ENCODE data around the gene C2CD4D. TPM values are rescaled to one million over a fixed set of nuclear protein-coding genes. Genes with fewer than 3 reads are reported as not detected.

The C2CD4D gene
- total RNA-seq, 1 experiment from 2014 or later, result 1.2 TPM

DNA sequence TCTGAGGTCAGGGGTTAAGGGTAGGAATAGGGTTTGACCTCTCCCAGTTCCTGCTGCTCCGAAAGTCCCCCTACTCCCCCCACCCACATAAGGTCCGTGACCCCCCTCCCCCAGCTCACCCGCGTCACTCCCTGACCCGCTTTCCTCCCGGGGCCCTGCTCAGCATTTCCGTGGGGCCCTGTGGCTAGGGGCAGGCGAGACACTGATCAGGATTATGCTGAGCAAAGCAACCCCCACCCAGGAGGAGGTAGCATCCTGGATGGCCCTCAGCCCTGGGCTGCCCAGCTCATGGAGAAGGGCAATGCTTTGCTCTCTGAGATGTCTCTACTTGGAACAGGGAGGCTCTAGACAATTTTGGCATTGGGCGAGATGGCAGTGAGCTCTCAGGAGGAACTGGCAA is 11.8 kb downstream of the C2CD4D start:
- H3K27ac ChIP-seq (ENCODE audit: low read length), result no peak overlapping the region
- H3K27me3 ChIP-seq (ENCODE audit: control insufficient read depth, insufficient read depth, low read length), result no peaks in the 10 kb centered on the region
- no peak overlapping the region for H3K4me3 ChIP-seq (ENCODE audit: low read depth in 2 of 2, low read length in 2 of 2)
- no peaks in the 10 kb centered on the region for H3K9me3 ChIP-seq (ENCODE audit: control insufficient read depth, insufficient read depth, low read depth, low read length)
- ChIA-PET CTCF (no interaction called here), POLR2A (no interaction called here)
- DNase-seq (ENCODE audit: low read depth, low spot score) (no peak), ATAC-seq (no peak)
- H3K36me3 ChIP-seq (ENCODE audit: control insufficient read depth, insufficient read depth, low read length), result no peaks in the 10 kb centered on the region
- H3K4me1 ChIP-seq (ENCODE audit: control insufficient read depth, insufficient read depth, low read length), result peaks cover 10% of the 10 kb centered on the region; the same call in 1 of the 2 replicates
- TF ChIP-seq POLR2AphosphoS5 (IDR thresholded peaks at IDR 0.05; ENCODE audit: low read depth, low read length), result no peak
- TF ChIP-seq SIN3A (IDR thresholded peaks at IDR 0.05; ENCODE audit: borderline replicate concordance, insufficient read depth, low read depth, low read length), result no peak
- TF ChIP-seq, protein P1, sequence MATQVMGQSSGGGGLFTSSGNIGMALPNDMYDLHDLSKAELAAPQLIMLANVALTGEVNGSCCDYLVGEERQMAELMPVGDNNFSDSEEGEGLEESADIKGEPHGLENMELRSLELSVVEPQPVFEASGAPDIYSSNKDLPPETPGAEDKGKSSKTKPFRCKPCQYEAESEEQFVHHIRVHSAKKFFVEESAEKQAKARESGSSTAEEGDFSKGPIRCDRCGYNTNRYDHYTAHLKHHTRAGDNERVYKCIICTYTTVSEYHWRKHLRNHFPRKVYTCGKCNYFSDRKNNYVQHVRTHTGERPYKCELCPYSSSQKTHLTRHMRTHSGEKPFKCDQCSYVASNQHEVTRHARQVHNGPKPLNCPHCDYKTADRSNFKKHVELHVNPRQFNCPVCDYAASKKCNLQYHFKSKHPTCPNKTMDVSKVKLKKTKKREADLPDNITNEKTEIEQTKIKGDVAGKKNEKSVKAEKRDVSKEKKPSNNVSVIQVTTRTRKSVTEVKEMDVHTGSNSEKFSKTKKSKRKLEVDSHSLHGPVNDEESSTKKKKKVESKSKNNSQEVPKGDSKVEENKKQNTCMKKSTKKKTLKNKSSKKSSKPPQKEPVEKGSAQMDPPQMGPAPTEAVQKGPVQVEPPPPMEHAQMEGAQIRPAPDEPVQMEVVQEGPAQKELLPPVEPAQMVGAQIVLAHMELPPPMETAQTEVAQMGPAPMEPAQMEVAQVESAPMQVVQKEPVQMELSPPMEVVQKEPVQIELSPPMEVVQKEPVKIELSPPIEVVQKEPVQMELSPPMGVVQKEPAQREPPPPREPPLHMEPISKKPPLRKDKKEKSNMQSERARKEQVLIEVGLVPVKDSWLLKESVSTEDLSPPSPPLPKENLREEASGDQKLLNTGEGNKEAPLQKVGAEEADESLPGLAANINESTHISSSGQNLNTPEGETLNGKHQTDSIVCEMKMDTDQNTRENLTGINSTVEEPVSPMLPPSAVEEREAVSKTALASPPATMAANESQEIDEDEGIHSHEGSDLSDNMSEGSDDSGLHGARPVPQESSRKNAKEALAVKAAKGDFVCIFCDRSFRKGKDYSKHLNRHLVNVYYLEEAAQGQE (IDR thresholded peaks at IDR 0.05; ENCODE audit: insufficient read depth in 1 of 2, low read depth in 2 of 2, low read length in 1 of 2), result no peak
- TF ChIP-seq, protein P2, sequence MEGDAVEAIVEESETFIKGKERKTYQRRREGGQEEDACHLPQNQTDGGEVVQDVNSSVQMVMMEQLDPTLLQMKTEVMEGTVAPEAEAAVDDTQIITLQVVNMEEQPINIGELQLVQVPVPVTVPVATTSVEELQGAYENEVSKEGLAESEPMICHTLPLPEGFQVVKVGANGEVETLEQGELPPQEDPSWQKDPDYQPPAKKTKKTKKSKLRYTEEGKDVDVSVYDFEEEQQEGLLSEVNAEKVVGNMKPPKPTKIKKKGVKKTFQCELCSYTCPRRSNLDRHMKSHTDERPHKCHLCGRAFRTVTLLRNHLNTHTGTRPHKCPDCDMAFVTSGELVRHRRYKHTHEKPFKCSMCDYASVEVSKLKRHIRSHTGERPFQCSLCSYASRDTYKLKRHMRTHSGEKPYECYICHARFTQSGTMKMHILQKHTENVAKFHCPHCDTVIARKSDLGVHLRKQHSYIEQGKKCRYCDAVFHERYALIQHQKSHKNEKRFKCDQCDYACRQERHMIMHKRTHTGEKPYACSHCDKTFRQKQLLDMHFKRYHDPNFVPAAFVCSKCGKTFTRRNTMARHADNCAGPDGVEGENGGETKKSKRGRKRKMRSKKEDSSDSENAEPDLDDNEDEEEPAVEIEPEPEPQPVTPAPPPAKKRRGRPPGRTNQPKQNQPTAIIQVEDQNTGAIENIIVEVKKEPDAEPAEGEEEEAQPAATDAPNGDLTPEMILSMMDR (IDR thresholded peaks at IDR 0.05), result no peak
- no peak for TF ChIP-seq TCF7L2 (IDR thresholded peaks at IDR 0.05; ENCODE audit: low read depth, low read length)
- BruUV-seq (replicated peaks), result no TSS peak
- in situ Hi-C loops (cut with HindIII; ENCODE audit: low pct_unique_long_range_greater_than_20kb, low sequenced_read_pairs), result no loop called here
- intact Hi-C loops (cut with micrococcal nuclease; ENCODE audit: unreplicated experiment), result no loop called here

DNA sequence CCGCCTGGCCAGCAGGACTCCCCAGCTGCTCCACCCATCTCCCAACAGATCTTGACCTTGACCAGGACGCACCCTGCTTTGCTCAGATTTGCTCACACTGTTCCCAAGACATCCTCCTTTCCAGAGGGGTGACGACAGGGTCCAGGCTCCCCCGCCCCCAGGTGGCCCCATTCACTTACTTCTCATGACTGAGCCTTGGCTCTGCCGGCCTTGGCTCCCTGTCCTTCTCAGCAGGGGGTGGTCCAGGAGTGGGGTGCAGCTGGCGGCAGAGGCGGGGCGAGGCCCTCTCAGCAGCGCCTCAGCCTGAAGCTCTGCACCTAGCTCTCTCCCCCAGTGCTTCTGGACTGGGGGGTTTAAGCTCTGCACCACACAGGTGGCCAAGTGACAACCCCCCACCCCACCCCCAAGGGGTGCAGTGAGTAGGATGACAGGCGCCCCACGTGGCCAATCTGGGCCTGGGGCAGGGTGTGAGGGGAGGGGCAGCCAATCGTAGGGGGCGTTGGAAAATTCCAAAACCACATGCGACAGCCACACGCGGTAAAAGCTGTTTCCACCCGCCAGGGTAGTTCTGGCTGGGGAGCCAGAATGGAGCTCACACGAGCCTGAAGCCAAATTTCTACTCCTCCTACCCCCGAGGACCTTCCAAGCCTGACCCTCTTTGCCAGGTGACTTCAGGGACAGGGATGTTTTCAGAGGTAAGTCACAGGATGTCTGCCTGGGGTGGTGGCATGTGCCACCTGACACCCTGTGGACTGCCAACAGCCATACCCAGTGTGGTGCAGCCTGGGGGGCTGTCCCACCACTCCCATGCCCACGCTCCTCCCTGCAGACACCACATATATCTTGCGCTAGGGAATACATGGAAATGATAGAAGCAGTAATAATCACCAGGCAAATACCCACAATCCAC is 13.6 kb downstream of the C2CD4D start:
- H3K27me3 ChIP-seq (ENCODE audit: control insufficient read depth, insufficient read depth, low read length), result no peaks in the 10 kb centered on the region
- ATAC-seq (no peak; the same call in 1 of the 2 replicates), DNase-seq (ENCODE audit: low read depth, low spot score) (no peak)
- TF ChIP-seq TCF7L2 (IDR thresholded peaks at IDR 0.05; ENCODE audit: low read depth, low read length) (no peak), POLR2AphosphoS5 (IDR thresholded peaks at IDR 0.05; ENCODE audit: low read depth, low read length) (no peak), SIN3A (IDR thresholded peaks at IDR 0.05; ENCODE audit: borderline replicate concordance, insufficient read depth, low read depth, low read length) (no peak)
- TF ChIP-seq, protein P1 (IDR thresholded peaks at IDR 0.05; ENCODE audit: insufficient read depth in 1 of 2, low read depth in 2 of 2, low read length in 1 of 2), result no peak
- TF ChIP-seq, protein P2 (IDR thresholded peaks at IDR 0.05), result no peak
- H3K36me3 ChIP-seq (ENCODE audit: control insufficient read depth, insufficient read depth, low read length), result no peaks in the 10 kb centered on the region
- no TSS peak for BruUV-seq (replicated peaks)
- no peaks in the 10 kb centered on the region for H3K9me3 ChIP-seq (ENCODE audit: control insufficient read depth, insufficient read depth, low read depth, low read length)
- ChIA-PET CTCF (no interaction called here), POLR2A (no interaction called here)
- H3K4me3 ChIP-seq (ENCODE audit: low read depth in 2 of 2, low read length in 2 of 2), result no peak overlapping the region
- in situ Hi-C loops (cut with HindIII; ENCODE audit: low pct_unique_long_range_greater_than_20kb, low sequenced_read_pairs), result no loop called here
- intact Hi-C loops (cut with micrococcal nuclease; ENCODE audit: unreplicated experiment), result no loop called here
- H3K4me1 ChIP-seq (ENCODE audit: control insufficient read depth, insufficient read depth, low read length), result peaks cover 10% of the 10 kb centered on the region; the same call in 1 of the 2 replicates
- no peak overlapping the region for H3K27ac ChIP-seq (ENCODE audit: low read length)

All from Panc1 (cell line).